GM10248 (cell line): ENCODE data around the gene SEMA4C.

Experiments
- CTCF ChIA-PET: fragments of 300-600 bp; sonication (Branson Sonifier 250); formaldehyde crosslinking; extraction: SDS; loops from one replicate; lab custom pipeline; 2021; ENCODE audit warnings: antibody characterized with exemption; lab: Yijun Ruan, JAX
- POLR2A ChIA-PET: fragments of 350-650 bp; sonication (Branson Sonifier 250); formaldehyde crosslinking; extraction: SDS; loops from one replicate; lab custom pipeline; 2020; ENCODE audit warnings: antibody characterized with exemption; lab: Yijun Ruan, JAX
- DNase-seq: peaks from one replicate; pipeline ENCODE4 v3.0.0; 2012; ENCODE audit errors: extremely low spot score
- TF ChIP-seq, protein P1 (sequence below): IDR thresholded peaks from 2 replicates; pipeline ENCODE4 v1.5.1; 2012; ENCODE audit warnings: mild to moderate bottlenecking, low read depth; ENCODE audit errors: extremely low read depth, missing control alignments, control extremely low read depth

Gene SEMA4C

DNA sequence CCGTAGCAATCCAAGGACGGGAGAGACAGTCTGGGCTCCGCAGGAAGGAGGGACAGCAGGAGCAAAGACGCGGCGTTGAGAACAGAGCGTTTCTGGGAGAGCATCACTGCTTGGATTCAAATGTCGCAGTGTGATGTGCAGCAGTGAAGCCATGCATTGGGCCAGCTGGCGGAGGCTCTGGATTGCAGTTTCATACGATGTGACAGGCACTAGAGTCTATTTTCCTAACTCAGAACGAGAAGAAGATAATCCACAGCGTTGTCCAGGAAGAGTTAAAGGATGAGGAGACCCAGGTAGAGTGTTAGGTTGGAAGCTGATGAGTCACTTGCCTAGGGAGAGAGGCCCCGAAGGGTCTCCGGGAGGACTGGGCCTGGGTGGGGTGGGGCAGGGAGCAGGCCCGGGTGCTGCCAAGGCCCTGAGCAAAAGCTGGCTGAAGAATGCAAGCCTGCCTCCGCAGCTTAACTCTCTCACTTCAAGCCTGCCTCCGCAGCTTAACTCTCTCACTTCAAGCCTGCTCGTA is 17.7 kb upstream of the SEMA4C start:
- TF ChIP-seq, protein P1, sequence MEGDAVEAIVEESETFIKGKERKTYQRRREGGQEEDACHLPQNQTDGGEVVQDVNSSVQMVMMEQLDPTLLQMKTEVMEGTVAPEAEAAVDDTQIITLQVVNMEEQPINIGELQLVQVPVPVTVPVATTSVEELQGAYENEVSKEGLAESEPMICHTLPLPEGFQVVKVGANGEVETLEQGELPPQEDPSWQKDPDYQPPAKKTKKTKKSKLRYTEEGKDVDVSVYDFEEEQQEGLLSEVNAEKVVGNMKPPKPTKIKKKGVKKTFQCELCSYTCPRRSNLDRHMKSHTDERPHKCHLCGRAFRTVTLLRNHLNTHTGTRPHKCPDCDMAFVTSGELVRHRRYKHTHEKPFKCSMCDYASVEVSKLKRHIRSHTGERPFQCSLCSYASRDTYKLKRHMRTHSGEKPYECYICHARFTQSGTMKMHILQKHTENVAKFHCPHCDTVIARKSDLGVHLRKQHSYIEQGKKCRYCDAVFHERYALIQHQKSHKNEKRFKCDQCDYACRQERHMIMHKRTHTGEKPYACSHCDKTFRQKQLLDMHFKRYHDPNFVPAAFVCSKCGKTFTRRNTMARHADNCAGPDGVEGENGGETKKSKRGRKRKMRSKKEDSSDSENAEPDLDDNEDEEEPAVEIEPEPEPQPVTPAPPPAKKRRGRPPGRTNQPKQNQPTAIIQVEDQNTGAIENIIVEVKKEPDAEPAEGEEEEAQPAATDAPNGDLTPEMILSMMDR = no peak

DNA sequence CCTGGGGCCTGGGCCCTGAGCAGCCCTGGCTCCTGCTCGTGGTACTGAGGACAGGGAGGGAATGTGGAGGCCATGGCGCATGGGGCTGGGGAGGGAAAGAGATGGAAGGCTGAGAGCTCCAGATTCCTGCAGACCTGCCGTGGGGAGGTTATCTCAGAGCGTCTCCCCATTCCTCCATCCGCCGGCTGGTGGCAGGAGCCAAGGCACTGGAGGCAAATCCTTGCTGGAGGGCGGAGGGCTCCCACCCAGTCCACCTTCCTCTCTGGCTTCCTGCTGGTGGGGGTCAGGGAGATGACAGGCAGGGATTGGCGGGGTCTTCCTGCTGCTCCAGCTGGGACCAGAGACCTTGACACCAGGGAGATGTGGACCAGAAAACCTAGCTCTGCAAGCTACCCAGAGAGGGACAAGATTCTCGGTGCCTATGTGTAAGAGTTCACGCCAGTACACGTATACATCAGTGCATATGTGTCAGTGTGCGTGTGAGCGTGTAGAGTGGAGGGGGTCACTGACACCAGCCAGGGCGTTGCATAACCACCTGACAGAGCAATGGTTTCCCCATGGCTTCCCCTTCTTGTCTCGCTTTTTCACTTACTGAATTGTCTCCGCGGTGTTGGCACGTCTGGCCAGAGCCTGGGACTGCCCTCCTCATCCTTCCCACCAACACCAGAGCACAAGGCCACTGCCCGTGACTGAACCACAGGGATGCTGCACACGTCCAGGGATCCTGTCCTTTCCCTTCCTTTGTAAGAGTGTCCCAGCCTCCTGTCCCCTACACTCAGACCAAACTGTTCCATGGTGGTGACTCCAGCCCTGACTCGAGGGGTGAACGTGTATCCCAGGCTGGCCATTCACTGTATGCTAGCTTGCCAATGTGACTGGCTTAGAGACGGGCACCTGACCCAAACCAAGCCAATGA is 15.8 kb upstream of the SEMA4C start:
- ChIA-PET POLR2A (no interaction called here), CTCF (interaction anchor here (1.2 kb wide), 1 partner anchor 17 kb away, joined by 4 read pairs; no protein-coding TSS in a partner anchor)
- TF ChIP-seq, protein P1 = no peak
- no peak for DNase-seq

More for the DNA sequence above, 17.7 kb upstream of the SEMA4C start:
- CTCF ChIA-PET = no interaction called here
- POLR2A ChIA-PET = no interaction called here
- DNase-seq = no peak

DNA sequence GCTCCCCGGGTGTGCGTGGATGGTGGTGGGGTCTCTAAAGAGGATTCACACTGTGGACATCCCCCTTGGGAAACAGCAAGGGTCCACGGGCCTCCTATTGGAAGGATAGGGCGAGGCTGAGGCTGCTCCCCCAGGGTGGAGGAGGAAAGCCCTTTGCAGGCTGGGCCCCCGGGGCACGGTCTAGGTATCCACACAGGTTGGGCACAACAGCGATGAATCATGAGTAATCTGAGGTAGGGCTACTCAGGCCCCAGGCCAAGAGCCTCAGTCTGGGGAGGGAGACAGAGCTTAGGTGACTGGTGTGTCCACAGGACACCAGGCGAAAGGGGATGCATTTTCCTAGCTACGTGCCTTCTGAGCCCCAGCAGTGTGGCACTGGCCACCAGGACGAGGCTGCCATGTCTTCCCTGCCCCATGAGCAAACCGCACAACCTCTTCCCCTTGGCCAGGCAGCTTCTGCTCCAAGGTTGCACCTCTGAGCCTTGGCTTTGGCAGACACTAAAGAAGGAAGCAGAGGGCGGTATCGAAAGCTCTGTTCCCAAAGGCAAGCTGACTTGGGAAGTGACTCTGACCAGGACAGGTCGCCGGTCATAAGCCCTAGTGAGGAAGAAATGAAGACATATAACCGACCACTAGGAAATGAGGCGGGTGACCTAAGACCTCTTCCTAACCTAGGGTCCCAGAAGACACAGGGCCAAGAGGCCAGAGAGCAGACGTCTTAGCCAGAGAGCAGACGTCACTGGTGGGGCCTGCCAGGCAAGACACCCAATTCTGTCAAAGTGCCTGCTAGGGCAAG is 14.6 kb upstream of the SEMA4C start:
- DNase-seq = no peak
- TF ChIP-seq, protein P1 = no peak
- POLR2A ChIA-PET = no interaction called here
- CTCF ChIA-PET = interaction anchor here (0.8 to 1.2 kb wide), 3 partner anchors 9 to 16 kb away, joined by 3 to 4 read pairs (median 3); no protein-coding TSS in a partner anchor

DNA sequence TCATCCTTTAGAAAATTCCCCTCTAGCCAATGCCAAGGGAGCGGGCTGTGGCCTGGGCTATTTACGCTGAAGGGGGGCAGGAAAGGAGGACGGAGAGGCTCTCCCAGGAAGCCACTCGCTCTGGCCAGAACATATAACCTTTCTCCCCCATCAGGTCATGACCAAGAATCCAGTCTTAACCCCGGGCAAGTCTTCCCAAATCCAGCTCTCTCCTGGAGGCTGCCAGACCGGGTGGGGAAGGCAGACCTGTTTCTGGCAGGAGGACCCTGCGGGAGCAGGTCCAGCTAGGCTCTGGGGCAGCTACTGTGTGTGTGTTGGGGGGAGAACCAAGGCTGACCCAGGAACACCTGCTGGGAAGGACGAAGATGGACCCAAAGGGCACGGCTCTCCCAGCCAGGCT is 13.4 kb upstream of the SEMA4C start:
- no peak for DNase-seq
- CTCF ChIA-PET = interaction anchor here (1.1 to 2.1 kb wide), 4 partner anchors 8 to 25 kb away, joined by 3 to 7 read pairs (median 4); partner anchors contain the start of gene ANKRD39
- TF ChIP-seq, protein P1 = no peak
- POLR2A ChIA-PET = no interaction called here

DNA sequence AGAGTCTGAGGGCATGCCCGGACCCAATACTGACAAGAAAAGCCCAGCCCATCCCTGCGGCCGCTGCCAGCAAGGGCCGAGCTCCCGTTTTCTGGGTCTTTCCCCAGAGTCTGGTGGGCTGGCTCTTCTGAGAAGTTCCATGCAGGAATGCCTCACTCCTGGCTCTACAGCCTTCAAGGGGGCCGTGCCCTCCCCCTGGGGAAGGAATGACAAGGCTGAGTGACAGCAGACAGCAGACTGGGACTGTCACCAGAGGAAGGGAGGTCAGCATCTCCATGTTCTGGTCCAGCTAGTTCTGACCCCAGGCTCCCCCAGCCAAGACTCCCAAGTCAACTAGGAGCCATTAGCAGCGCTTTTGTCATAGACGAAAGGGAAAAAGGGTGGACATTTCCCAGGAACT is 13.0 kb upstream of the SEMA4C start:
- POLR2A ChIA-PET = no interaction called here
- CTCF ChIA-PET = interaction anchor here (1.1 to 2.1 kb wide), 4 partner anchors 9 to 25 kb away, joined by 3 to 7 read pairs (median 4); partner anchors contain the start of gene ANKRD39
- TF ChIP-seq, protein P1 = no peak
- no peak for DNase-seq

DNA sequence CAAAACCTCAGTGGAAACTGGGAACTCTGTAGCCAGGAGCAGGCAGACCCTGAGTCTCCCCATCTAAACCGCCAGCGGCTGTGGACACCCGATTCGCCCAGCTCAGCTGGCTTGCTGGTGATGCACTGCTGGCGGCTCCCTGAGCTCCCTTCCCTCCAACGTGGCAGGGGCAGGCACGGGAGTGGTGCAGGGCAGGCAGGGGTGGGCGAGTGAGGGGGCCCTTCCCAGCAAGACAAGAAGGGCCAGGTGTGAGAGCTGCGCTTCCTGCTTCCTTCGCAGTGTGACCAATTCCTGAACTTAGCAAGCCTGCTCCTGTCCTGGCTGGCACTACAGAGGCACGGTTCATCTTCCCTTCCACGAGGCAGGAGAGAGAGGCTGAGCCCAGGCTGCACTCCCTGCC is 12.3 kb upstream of the SEMA4C start:
- TF ChIP-seq, protein P1 = no peak
- DNase-seq = no peak
- CTCF ChIA-PET = interaction anchor here (1.6 to 2.1 kb wide), 3 partner anchors 9 to 24 kb away, joined by 3 to 7 read pairs (median 5); partner anchors contain the start of gene ANKRD39
- POLR2A ChIA-PET = no interaction called here
